ENCODE results near the gene GLMN. TPM values are rescaled to one million over a fixed set of nuclear protein-coding genes. Genes with fewer than 3 reads are reported as not detected.

Gene GLMN
- polyA plus RNA-seq, 1 donor (not counting 4 experiments of a cell fraction or from before 2014, with no cell fraction given) = 11.3 TPM

DNA sequence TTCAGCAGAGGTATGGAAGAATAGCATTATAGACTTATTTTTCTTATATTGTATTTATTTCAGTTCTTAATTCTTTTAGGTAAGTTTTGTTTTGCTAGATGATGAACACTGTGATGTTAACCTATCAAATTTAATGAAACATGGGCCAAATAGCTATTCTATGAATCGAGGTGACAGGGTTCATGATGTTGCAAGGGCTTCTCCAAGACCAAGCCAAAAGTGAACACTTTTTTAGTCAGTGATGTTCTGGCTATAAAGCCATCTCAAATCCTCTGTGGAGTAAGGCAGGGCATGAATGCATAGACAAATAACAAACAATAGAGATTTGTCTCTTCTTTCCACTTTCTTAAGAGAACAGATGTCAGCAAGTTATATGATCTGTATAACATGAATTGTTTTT, 54.4 kb downstream of the GLMN start:
- Histone ChIP-seq H3K9ac (ENCODE audit: control insufficient read depth, extremely low read depth, insufficient read depth, low read length) (no peak overlapping the region), H3K4me2 (ENCODE audit: control insufficient read depth, extremely low read depth, insufficient read depth, low read depth, low read length) (no peak overlapping the region), H3K36me3 (ENCODE audit: control insufficient read depth in 2 of 2, extremely low read depth in 1 of 2, insufficient read depth in 2 of 2, low read length in 2 of 2) (no peaks in the 10 kb centered on the region), H3K4me3 (ENCODE audit: control insufficient read depth in 2 of 3, extremely low read depth in 1 of 3, insufficient read depth in 2 of 3, low read depth in 1 of 3, low read length in 3 of 3) (no peak overlapping the region), H3K9me1 (ENCODE audit: control insufficient read depth, extremely low read depth, insufficient read depth, low read length) (no peaks in the 10 kb centered on the region), H4K20me1 (ENCODE audit: control insufficient read depth, extremely low read depth, insufficient read depth, low read length) (no peaks in the 10 kb centered on the region), H3K27me3 (ENCODE audit: control insufficient read depth, extremely low read depth, insufficient read depth, low read length) (no peaks in the 10 kb centered on the region), H3K27ac (ENCODE audit: control insufficient read depth, insufficient read depth, low read length) (no peak overlapping the region), H3K79me2 (ENCODE audit: control insufficient read depth, insufficient read depth, low read length) (no peaks in the 10 kb centered on the region), H2AFZ (ENCODE audit: control insufficient read depth, low read length) (no peak overlapping the region), H3K4me1 (ENCODE audit: control insufficient read depth, extremely low read depth, insufficient read depth, low read length) (no peaks in the 10 kb centered on the region), H3K9me3 (ENCODE audit: control insufficient read depth, low read depth, low read length) (no peaks in the 10 kb centered on the region)
- no peak for FAIRE-seq
- dilution Hi-C loops (cut with MboI; ENCODE audit: extremely low pct_ligation_motif_present, low sequenced_read_pairs) = no loop called here
- DNase-seq (ENCODE audit: low read depth, low spot score) = no peak
- TF ChIP-seq, protein P1, sequence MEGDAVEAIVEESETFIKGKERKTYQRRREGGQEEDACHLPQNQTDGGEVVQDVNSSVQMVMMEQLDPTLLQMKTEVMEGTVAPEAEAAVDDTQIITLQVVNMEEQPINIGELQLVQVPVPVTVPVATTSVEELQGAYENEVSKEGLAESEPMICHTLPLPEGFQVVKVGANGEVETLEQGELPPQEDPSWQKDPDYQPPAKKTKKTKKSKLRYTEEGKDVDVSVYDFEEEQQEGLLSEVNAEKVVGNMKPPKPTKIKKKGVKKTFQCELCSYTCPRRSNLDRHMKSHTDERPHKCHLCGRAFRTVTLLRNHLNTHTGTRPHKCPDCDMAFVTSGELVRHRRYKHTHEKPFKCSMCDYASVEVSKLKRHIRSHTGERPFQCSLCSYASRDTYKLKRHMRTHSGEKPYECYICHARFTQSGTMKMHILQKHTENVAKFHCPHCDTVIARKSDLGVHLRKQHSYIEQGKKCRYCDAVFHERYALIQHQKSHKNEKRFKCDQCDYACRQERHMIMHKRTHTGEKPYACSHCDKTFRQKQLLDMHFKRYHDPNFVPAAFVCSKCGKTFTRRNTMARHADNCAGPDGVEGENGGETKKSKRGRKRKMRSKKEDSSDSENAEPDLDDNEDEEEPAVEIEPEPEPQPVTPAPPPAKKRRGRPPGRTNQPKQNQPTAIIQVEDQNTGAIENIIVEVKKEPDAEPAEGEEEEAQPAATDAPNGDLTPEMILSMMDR (optimal IDR thresholded peaks at IDR 0.05 in 1 of 3, IDR thresholded peaks at IDR 0.05 in 1 of 3, conservative IDR thresholded peaks at IDR 0.05 in 1 of 3; ENCODE audit: extremely low read depth in 1 of 3, insufficient read depth in 2 of 3, low read length in 3 of 3) = no peak
- no peak for TF ChIP-seq EZH2 (IDR thresholded peaks at IDR 0.05; ENCODE audit: low read length)

DNA sequence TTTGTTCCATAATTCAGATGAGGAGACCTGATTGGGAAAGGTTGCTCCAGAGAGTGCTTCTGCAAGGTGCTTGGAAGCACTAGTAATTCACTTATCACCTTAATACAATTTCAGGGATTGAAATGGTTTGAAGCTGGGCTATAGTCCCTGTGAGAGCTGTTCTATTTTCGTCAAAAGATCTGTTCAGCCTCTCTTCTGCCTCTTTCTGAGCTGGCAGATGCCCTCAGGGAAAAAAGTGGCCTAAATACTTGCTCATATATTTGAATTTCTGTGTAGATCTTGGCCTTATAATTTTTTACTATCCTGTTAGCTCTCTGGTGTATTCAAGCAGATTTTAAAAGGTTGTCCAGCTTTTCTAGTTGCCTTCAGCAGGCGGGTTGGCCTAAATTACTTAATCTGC, 58.8 kb downstream of the GLMN start:
- H4K20me1 ChIP-seq (ENCODE audit: control insufficient read depth, extremely low read depth, insufficient read depth, low read length) = no peaks in the 10 kb centered on the region
- H3K79me2 ChIP-seq (ENCODE audit: control insufficient read depth, insufficient read depth, low read length) = no peaks in the 10 kb centered on the region
- FAIRE-seq (no peak), DNase-seq (ENCODE audit: low read depth, low spot score) (no peak)
- no peaks in the 10 kb centered on the region for H3K4me1 ChIP-seq (ENCODE audit: control insufficient read depth, extremely low read depth, insufficient read depth, low read length)
- no peak overlapping the region for H3K4me2 ChIP-seq (ENCODE audit: control insufficient read depth, extremely low read depth, insufficient read depth, low read depth, low read length)
- H3K9me1 ChIP-seq (ENCODE audit: control insufficient read depth, extremely low read depth, insufficient read depth, low read length) = no peaks in the 10 kb centered on the region
- dilution Hi-C loops (cut with MboI; ENCODE audit: extremely low pct_ligation_motif_present, low sequenced_read_pairs) = no loop called here
- no peak overlapping the region for H3K9ac ChIP-seq (ENCODE audit: control insufficient read depth, extremely low read depth, insufficient read depth, low read length)
- no peaks in the 10 kb centered on the region for H3K36me3 ChIP-seq (ENCODE audit: control insufficient read depth in 2 of 2, extremely low read depth in 1 of 2, insufficient read depth in 2 of 2, low read length in 2 of 2)
- H3K27me3 ChIP-seq (ENCODE audit: control insufficient read depth, extremely low read depth, insufficient read depth, low read length) = no peaks in the 10 kb centered on the region
- no peak overlapping the region for H3K4me3 ChIP-seq (ENCODE audit: control insufficient read depth in 2 of 3, extremely low read depth in 1 of 3, insufficient read depth in 2 of 3, low read depth in 1 of 3, low read length in 3 of 3)
- TF ChIP-seq EZH2 (IDR thresholded peaks at IDR 0.05; ENCODE audit: low read length) = no peak
- TF ChIP-seq, protein P1 (optimal IDR thresholded peaks at IDR 0.05 in 1 of 3, IDR thresholded peaks at IDR 0.05 in 1 of 3, conservative IDR thresholded peaks at IDR 0.05 in 1 of 3; ENCODE audit: extremely low read depth in 1 of 3, insufficient read depth in 2 of 3, low read length in 3 of 3) = no peak
- no peak overlapping the region for H2AFZ ChIP-seq (ENCODE audit: control insufficient read depth, low read length)
- no peaks in the 10 kb centered on the region for H3K9me3 ChIP-seq (ENCODE audit: control insufficient read depth, low read depth, low read length)
- H3K27ac ChIP-seq (ENCODE audit: control insufficient read depth, insufficient read depth, low read length) = no peak overlapping the region
